SU-DHL-6 (cell line): ENCODE measurements around the gene BICC1.

Experiments used
- EZH2phosphoT487 ChIP-seq: fragments of 200-600 bp; sonication (generic), shearing (Covaris generic); conservative IDR thresholded peaks from 2 replicates; pipeline ENCODE4 v1.6.1; 2018; ENCODE audit warnings: mild to moderate bottlenecking, antibody characterized with exemption, low read length, moderate library complexity, mixed read lengths
- TF ChIP-seq, protein P1 (sequence below): fragments of 200-600 bp; sonication (generic); IDR thresholded peaks from one replicate; pipeline ENCODE4 v1.5.1; 2017; ENCODE audit warnings: antibody characterized with exemption, mild to moderate bottlenecking, low read length, moderate library complexity; ENCODE audit not compliant: insufficient read depth, poor library complexity, severe bottlenecking

DNA sequence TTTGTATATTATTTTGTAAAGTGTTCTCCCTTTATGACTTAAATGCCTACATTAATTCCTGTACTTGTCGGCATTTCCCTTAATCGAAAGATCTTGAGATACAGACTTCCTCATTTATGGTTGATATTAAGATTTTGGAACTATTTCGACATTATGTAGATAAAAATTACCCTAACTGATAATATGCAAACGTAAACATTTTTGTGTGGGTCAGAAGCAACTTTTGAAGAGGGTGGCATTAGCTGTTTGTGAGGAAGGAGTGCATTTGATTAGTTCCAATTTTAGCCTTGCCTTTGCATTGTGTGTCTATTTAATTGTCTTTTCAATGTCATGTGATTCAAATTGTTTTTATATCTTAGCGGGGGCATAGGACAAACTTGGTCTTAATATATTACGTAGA, 114.7 kb downstream of the BICC1 start:
- TF ChIP-seq, protein P1, sequence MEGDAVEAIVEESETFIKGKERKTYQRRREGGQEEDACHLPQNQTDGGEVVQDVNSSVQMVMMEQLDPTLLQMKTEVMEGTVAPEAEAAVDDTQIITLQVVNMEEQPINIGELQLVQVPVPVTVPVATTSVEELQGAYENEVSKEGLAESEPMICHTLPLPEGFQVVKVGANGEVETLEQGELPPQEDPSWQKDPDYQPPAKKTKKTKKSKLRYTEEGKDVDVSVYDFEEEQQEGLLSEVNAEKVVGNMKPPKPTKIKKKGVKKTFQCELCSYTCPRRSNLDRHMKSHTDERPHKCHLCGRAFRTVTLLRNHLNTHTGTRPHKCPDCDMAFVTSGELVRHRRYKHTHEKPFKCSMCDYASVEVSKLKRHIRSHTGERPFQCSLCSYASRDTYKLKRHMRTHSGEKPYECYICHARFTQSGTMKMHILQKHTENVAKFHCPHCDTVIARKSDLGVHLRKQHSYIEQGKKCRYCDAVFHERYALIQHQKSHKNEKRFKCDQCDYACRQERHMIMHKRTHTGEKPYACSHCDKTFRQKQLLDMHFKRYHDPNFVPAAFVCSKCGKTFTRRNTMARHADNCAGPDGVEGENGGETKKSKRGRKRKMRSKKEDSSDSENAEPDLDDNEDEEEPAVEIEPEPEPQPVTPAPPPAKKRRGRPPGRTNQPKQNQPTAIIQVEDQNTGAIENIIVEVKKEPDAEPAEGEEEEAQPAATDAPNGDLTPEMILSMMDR, result no peak
- TF ChIP-seq EZH2phosphoT487, result no peak
